ENCODE data around the gene MEGF11. TPM values are rescaled to one million over a fixed set of nuclear protein-coding genes. Genes with fewer than 3 reads are reported as not detected.

MEGF11 gene
- total and polyA plus RNA-seq, 2 donors (not counting 1 experiment from before 2014, with no cell fraction given): under 0.01 TPM; not detected in 1

DNA sequence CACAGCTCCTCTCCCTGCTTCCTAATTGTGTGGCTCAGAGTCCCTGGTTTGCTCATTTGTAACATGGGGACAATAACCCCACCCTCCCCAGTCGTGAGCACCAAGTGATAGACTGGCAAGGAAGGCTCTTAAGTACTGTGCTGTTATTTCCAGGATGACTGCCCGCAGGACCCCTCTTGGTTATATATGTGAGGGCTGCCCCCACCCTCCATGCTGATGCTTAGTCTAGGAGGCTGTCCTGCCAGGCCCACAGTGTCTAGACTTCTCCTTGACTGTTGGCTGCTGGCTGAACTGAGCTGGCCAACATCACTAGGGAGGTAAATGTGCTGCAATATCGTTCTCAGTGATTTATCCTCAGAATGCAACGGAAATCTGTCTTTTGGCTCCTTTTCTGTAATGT is 339.2 kb downstream of the MEGF11 start:
- Histone ChIP-seq H4K20me1 (ENCODE audit: control insufficient read depth, extremely low read depth, insufficient read depth, low read length) (no peaks in the 10 kb centered on the region), H3K4me3 (replicated peaks in 1 of 4; ENCODE audit: control extremely low read depth in 1 of 4, insufficient read depth in 1 of 4, low read depth in 3 of 4, low read length in 4 of 4) (no peak overlapping the region), H3K27ac (ENCODE audit: insufficient read depth, low read length) (no peak overlapping the region), H3K79me2 (ENCODE audit: control insufficient read depth, insufficient read depth, low read length) (no peaks in the 10 kb centered on the region), H3K9ac (ENCODE audit: insufficient read depth, low read length) (no peak overlapping the region), H3K36me3 (ENCODE audit: control insufficient read depth, insufficient read depth, low read length) (no peaks in the 10 kb centered on the region), H3K4me2 (ENCODE audit: extremely low read depth, insufficient read depth, low read length) (no peak overlapping the region), H3K27me3 (ENCODE audit: control insufficient read depth, insufficient read depth, low read length) (no peaks in the 10 kb centered on the region), H3K9me3 (ENCODE audit: control insufficient read depth, insufficient read depth, low read depth, low read length) (no peaks in the 10 kb centered on the region), H3K4me1 (ENCODE audit: control insufficient read depth, extremely low read depth, insufficient read depth, low read length) (peaks cover 6% of the 10 kb centered on the region), H2AFZ (ENCODE audit: low read length) (no peak overlapping the region)
- DNase-seq (ENCODE audit: low read depth in 2 of 2): no peak
- TF ChIP-seq, protein P1, sequence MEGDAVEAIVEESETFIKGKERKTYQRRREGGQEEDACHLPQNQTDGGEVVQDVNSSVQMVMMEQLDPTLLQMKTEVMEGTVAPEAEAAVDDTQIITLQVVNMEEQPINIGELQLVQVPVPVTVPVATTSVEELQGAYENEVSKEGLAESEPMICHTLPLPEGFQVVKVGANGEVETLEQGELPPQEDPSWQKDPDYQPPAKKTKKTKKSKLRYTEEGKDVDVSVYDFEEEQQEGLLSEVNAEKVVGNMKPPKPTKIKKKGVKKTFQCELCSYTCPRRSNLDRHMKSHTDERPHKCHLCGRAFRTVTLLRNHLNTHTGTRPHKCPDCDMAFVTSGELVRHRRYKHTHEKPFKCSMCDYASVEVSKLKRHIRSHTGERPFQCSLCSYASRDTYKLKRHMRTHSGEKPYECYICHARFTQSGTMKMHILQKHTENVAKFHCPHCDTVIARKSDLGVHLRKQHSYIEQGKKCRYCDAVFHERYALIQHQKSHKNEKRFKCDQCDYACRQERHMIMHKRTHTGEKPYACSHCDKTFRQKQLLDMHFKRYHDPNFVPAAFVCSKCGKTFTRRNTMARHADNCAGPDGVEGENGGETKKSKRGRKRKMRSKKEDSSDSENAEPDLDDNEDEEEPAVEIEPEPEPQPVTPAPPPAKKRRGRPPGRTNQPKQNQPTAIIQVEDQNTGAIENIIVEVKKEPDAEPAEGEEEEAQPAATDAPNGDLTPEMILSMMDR (conservative IDR thresholded peaks at IDR 0.05 in 1 of 2, IDR thresholded peaks at IDR 0.05 in 1 of 2; ENCODE audit: low read depth in 1 of 2, low read length in 2 of 2): no peak
- TF ChIP-seq EZH2 (IDR thresholded peaks at IDR 0.05; ENCODE audit: low read length, missing control alignments): no peak

DNA sequence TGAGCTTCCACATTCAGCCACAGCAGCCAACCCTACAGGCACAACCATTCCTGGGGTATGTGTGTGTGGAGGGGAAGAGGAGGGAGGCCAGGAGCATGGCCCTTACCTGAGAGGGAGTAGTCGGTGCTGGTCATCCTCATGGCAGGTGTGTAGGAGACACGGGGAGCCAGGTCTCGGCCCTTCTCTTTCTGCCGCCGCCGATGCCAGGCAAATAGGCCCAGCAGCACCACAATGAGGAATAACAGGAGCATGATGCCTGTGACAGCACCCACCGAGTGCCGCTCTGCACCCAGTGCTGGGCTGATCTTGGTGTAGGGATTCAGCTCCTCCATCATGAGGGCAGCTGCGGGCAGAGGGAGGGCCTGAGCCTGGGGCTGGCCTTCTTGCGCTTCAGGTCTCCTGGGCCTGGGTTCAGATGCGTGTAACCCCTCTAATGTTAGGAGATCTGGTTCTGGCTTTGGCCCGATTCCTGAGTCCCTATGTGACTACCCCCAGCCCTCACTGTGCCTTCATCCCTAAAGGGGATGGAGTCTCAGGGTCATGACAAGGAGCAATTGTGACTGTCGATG is 339.8 kb downstream of the MEGF11 start:
- Histone ChIP-seq H3K27ac (ENCODE audit: insufficient read depth, low read length) (no peak overlapping the region), H3K9me3 (ENCODE audit: control insufficient read depth, insufficient read depth, low read depth, low read length) (no peaks in the 10 kb centered on the region), H3K4me3 (replicated peaks in 1 of 4; ENCODE audit: control extremely low read depth in 1 of 4, insufficient read depth in 1 of 4, low read depth in 3 of 4, low read length in 4 of 4) (no peak overlapping the region), H2AFZ (ENCODE audit: low read length) (no peak overlapping the region), H3K4me2 (ENCODE audit: extremely low read depth, insufficient read depth, low read length) (no peak overlapping the region), H3K27me3 (ENCODE audit: control insufficient read depth, insufficient read depth, low read length) (no peaks in the 10 kb centered on the region), H3K36me3 (ENCODE audit: control insufficient read depth, insufficient read depth, low read length) (no peaks in the 10 kb centered on the region), H4K20me1 (ENCODE audit: control insufficient read depth, extremely low read depth, insufficient read depth, low read length) (no peaks in the 10 kb centered on the region), H3K4me1 (ENCODE audit: control insufficient read depth, extremely low read depth, insufficient read depth, low read length) (peaks cover 6% of the 10 kb centered on the region), H3K9ac (ENCODE audit: insufficient read depth, low read length) (no peak overlapping the region), H3K79me2 (ENCODE audit: control insufficient read depth, insufficient read depth, low read length) (no peaks in the 10 kb centered on the region)
- no peak for DNase-seq (ENCODE audit: low read depth in 2 of 2)
- TF ChIP-seq, protein P1 (conservative IDR thresholded peaks at IDR 0.05 in 1 of 2, IDR thresholded peaks at IDR 0.05 in 1 of 2; ENCODE audit: low read depth in 1 of 2, low read length in 2 of 2): no peak
- TF ChIP-seq EZH2 (IDR thresholded peaks at IDR 0.05; ENCODE audit: low read length, missing control alignments): no peak

DNA sequence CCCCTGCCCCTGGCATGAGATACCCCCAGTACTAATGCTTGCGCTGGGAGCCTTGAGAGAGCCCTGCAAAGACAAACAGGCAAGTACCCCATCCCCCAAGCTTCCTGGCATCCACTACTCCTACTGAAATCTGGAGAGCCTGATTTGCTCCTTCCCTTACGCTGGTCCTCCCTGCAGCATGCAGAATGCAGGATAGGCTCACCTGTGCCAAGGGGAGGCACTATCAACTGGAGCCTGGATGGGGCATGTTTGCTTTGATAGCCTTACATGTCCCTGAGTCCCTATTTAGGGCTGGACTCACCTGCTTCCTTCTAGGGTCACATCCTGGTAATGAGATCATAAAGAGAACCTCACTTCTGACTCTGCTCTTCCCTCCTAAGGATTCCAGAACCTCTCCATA is 341.3 kb downstream of the MEGF11 start:
- Histone ChIP-seq H3K4me1 (ENCODE audit: control insufficient read depth, extremely low read depth, insufficient read depth, low read length) (peaks cover 6% of the 10 kb centered on the region), H3K9ac (ENCODE audit: insufficient read depth, low read length) (no peak overlapping the region), H4K20me1 (ENCODE audit: control insufficient read depth, extremely low read depth, insufficient read depth, low read length) (no peaks in the 10 kb centered on the region), H3K9me3 (ENCODE audit: control insufficient read depth, insufficient read depth, low read depth, low read length) (no peaks in the 10 kb centered on the region), H3K79me2 (ENCODE audit: control insufficient read depth, insufficient read depth, low read length) (no peaks in the 10 kb centered on the region), H2AFZ (ENCODE audit: low read length) (no peak overlapping the region), H3K27ac (ENCODE audit: insufficient read depth, low read length) (no peak overlapping the region), H3K4me2 (ENCODE audit: extremely low read depth, insufficient read depth, low read length) (no peak overlapping the region), H3K27me3 (ENCODE audit: control insufficient read depth, insufficient read depth, low read length) (no peaks in the 10 kb centered on the region), H3K4me3 (replicated peaks in 1 of 4; ENCODE audit: control extremely low read depth in 1 of 4, insufficient read depth in 1 of 4, low read depth in 3 of 4, low read length in 4 of 4) (no peak overlapping the region), H3K36me3 (ENCODE audit: control insufficient read depth, insufficient read depth, low read length) (no peaks in the 10 kb centered on the region)
- no peak for DNase-seq (ENCODE audit: low read depth in 2 of 2)
- TF ChIP-seq, protein P1 (conservative IDR thresholded peaks at IDR 0.05 in 1 of 2, IDR thresholded peaks at IDR 0.05 in 1 of 2; ENCODE audit: low read depth in 1 of 2, low read length in 2 of 2): no peak
- TF ChIP-seq EZH2 (IDR thresholded peaks at IDR 0.05; ENCODE audit: low read length, missing control alignments): no peak
